ENCODE measurements around the gene ZNF701.

DNA sequence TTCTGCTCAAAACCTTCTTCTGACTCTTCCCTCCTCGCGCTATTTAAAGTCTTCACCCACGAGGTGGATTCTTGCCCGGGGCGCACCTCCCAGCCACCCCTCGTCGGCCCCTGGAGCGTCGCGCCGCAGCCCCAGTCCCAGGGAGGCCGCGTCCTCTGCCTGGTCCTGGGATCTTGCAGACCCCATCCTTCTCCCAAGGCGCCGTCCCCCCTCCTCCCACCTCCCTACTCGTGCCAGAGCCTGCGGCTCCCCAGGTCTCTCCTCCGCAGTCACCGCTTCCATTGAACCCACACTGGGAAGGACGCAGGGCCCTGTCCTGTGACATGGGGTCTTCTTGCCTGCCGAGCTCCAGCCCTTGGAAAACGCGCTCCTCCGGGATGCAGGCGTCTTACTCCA lies 42.1 kb upstream of the ZNF701 start:
- TF ChIP-seq CTCF (IDR thresholded peaks at IDR 0.05) (no peak), POLR2A (IDR thresholded peaks at IDR 0.05; ENCODE audit: low read depth) (no peak), POLR2AphosphoS5 (IDR thresholded peaks at IDR 0.05) (no peak)

Data from esophagus muscularis mucosa (tissue), 3 donors.